ENCODE measurements around the gene LIMCH1.

Gene LIMCH1

DNA sequence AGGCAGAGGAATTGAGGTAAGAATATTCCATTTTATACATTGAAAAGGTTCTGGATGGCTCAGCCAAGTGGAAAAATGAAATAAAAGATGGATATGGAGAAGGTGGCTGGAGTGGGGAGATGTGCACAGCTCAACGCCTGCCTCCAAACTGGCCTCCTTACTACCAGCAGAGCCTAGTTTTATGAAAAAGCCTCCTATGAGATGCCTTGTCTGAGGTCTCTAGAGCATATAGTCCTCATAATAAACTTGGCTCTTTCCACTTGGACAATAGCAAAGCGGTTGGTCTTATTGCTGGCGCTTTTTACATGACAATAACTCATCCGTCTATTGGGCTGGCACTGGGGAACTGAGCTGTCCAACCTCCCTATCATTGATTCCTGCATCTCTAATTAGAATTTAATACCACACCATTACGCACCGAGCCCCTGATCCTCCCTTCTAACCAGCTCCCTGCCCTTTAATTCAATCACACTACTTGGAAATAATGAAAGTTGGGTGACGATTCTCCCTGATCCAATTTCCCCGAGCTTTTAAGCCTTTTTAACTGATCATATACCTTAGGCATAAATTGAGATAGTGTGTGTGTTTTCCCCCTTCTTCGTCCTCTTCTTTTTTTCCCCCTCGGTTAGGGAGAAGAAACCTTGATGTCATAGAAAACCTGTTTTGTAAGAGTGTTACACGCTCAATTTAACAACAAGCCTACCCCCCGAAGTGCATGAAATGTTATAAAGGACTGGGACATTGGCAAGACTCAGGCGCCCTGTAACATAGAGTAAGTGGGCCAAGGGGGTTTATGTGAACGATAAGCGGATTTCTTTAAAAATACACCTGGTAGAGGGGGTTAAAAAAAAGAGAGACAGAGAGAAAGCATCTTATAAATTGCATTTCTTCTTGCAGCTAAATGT is 210.9 kb downstream of the LIMCH1 start, which contains the start of gene PHOX2B:
TSS of gene PHOX2B (minus strand) at position 155 of the 905 bp plus-strand sequence. CDS start at position 40, 115 bp downstream.
- Histone ChIP-seq H3K27me3 (ENCODE audit: insufficient read depth, low read length) (peaks cover 100% of the 10 kb centered on the region), H3K9me3 (ENCODE audit: insufficient read depth, low read depth, low read length) (peaks cover 5% of the 10 kb centered on the region; the same call in 1 of the 2 replicates), H3K9ac (ENCODE audit: low read depth, low read length) (no peak within 1 kb of the TSS), H3K4me1 (ENCODE audit: insufficient read depth, low read length) (peaks cover 35% of the 10 kb centered on the region), H3K36me3 (ENCODE audit: insufficient read depth, low read length) (no peaks in the 10 kb centered on the region), H3K4me3 (ENCODE audit: low read length) (no peak within 1 kb of the TSS), H3K27ac (ENCODE audit: low read depth, low read length) (no peak within 1 kb of the TSS)
- WGBS = 2% methylated on average over 10 of the region's 15 CpGs

DNA sequence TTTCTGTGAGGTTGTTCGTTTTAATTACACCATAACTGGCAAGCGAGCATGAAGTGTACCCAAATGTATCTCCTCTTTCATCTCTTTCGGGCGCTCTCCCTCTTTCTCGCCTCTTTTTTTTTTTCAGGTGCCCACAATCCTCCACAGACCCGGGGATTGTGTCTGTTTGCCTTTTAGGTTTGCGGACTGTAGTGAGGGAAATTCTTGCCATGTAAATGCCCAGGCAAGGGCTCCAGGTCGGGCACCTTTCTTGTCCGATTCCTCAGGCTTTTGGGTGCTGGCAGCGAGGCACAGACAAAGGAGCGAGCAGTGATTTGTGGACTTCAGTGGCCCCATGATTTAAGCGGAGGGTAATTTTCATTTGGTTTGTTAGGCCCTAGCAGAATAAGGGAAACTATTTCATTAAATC is 211.7 kb downstream of the LIMCH1 start:
- Histone ChIP-seq H3K4me3 (ENCODE audit: low read length) (no peak overlapping the region), H3K4me1 (ENCODE audit: insufficient read depth, low read length) (peaks cover 40% of the 10 kb centered on the region), H3K27ac (ENCODE audit: low read depth, low read length) (no peak overlapping the region), H3K9ac (ENCODE audit: low read depth, low read length) (no peak overlapping the region), H3K9me3 (ENCODE audit: insufficient read depth, low read depth, low read length) (peaks cover 5% of the 10 kb centered on the region; the same call in 1 of the 2 replicates), H3K27me3 (ENCODE audit: insufficient read depth, low read length) (peaks cover 100% of the 10 kb centered on the region), H3K36me3 (ENCODE audit: insufficient read depth, low read length) (no peaks in the 10 kb centered on the region)
- WGBS = 6% methylated on average over 12 of the region's 12 CpGs

Data from HUES64 (cell line).